ENCODE results near the gene HTRA2.
A peak's percentile ranks its signal among the peaks of the same experiment; 100 is the strongest.

HTRA2 gene

DNA sequence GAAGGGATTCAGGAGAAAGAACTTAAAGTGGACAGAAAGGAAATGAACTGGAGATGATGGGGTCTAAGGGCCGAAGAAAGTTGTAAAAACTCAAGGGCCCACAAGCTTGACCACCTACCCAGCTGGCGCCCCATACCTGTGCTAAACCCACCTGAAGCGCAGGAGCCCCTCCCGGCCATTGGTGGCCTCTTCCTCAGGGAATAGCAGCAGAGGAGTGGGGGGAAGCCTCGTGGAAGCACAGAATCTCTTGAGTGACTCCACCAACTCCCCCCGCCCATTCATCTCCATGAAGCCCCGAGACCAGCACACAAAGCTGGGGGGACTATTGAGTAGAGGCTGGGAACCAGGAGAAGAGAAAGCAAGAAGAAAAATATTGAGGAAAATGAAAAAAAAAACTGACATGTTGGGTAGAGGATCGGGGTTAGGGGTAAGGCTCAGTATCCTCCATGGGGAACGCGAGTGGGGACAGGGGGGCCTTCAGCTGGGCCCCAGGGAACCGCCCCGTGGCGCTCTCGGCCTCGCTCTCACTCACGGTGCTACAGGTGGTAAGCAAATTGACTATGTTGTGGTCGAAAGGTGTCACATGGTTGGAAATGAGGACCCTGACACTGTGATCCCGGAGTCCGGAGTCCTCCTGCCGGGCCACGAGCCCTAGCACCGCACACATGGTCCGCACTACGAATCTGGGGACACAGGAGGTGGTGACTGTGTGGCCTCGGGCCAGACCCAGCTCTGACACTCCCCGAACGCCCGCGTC lies 955 bp upstream of the HTRA2 start:
- Histone ChIP-seq H3K4me2 (ENCODE audit: low read depth, low read length, poor library complexity, severe bottlenecking) (peak overlapping the region; percentile 100), H2AFZ (ENCODE audit: low read length) (peak overlapping the region; percentile 80), H3K27me3 (ENCODE audit: insufficient read depth, low read length, poor library complexity, severe bottlenecking) (peaks cover 4% of the 10 kb centered on the region), H3F3A (ENCODE audit: low read depth) (0 out of 2 replicates have a peak, but pooled peaks cover 3% of the 10 kb centered on the region), H3K9ac (ENCODE audit: low read depth, low read length, poor library complexity, severe bottlenecking) (peak overlapping the region; percentile 93), H3K9me2 (replicated peaks; ENCODE audit: low read depth, low read length) (no peaks in the 10 kb centered on the region), H3K4me1 (ENCODE audit: insufficient read depth, low read length, poor library complexity, severe bottlenecking) (peaks cover 35% of the 10 kb centered on the region), H4K20me1 (ENCODE audit: insufficient read depth, low read length, poor library complexity, severe bottlenecking) (peaks cover 22% of the 10 kb centered on the region), H3K79me2 (ENCODE audit: insufficient read depth, low read length) (peaks cover 53% of the 10 kb centered on the region), H3K9me3 (ENCODE audit: insufficient read depth, low read depth, low read length) (no peaks in the 10 kb centered on the region), H3K4me3 (ENCODE audit: low read length, poor library complexity, severe bottlenecking) (peak overlapping the region; percentile 100), H3K36me3 (ENCODE audit: insufficient read depth, low read length) (peaks cover 20% of the 10 kb centered on the region; the same call in 1 of the 2 replicates)
- TF ChIP-seq, protein P1, sequence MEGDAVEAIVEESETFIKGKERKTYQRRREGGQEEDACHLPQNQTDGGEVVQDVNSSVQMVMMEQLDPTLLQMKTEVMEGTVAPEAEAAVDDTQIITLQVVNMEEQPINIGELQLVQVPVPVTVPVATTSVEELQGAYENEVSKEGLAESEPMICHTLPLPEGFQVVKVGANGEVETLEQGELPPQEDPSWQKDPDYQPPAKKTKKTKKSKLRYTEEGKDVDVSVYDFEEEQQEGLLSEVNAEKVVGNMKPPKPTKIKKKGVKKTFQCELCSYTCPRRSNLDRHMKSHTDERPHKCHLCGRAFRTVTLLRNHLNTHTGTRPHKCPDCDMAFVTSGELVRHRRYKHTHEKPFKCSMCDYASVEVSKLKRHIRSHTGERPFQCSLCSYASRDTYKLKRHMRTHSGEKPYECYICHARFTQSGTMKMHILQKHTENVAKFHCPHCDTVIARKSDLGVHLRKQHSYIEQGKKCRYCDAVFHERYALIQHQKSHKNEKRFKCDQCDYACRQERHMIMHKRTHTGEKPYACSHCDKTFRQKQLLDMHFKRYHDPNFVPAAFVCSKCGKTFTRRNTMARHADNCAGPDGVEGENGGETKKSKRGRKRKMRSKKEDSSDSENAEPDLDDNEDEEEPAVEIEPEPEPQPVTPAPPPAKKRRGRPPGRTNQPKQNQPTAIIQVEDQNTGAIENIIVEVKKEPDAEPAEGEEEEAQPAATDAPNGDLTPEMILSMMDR (conservative IDR thresholded peaks at IDR 0.05; ENCODE audit: low read length), result peak; percentile 23
- TF ChIP-seq EZH2phosphoT487 (IDR thresholded peaks at IDR 0.05; ENCODE audit: borderline replicate concordance), result no peak

GRCh38 chr2:74530239-74531187 lies 780 bp downstream of the HTRA2 start:
- H3F3A ChIP-seq (ENCODE audit: low read depth), result 0 out of 2 replicates have a peak, but pooled peaks cover 3% of the 10 kb centered on the region
- TF ChIP-seq EZH2phosphoT487 (IDR thresholded peaks at IDR 0.05; ENCODE audit: borderline replicate concordance), result no peak
- TF ChIP-seq, protein P1 (conservative IDR thresholded peaks at IDR 0.05; ENCODE audit: low read length), result no peak
- H3K36me3 ChIP-seq (ENCODE audit: insufficient read depth, low read length), result peaks cover 20% of the 10 kb centered on the region; the same call in 1 of the 2 replicates
- H3K4me2 ChIP-seq (ENCODE audit: low read depth, low read length, poor library complexity, severe bottlenecking), result peak overlapping the region; percentile 100
- peaks cover 35% of the 10 kb centered on the region for H3K4me1 ChIP-seq (ENCODE audit: insufficient read depth, low read length, poor library complexity, severe bottlenecking)
- H3K4me3 ChIP-seq (ENCODE audit: low read length, poor library complexity, severe bottlenecking), result peak overlapping the region; percentile 100
- H4K20me1 ChIP-seq (ENCODE audit: insufficient read depth, low read length, poor library complexity, severe bottlenecking), result peaks cover 22% of the 10 kb centered on the region
- no peaks in the 10 kb centered on the region for H3K9me3 ChIP-seq (ENCODE audit: insufficient read depth, low read depth, low read length)
- H3K27me3 ChIP-seq (ENCODE audit: insufficient read depth, low read length, poor library complexity, severe bottlenecking), result peaks cover 4% of the 10 kb centered on the region
- peak overlapping the region; percentile 93 for H3K9ac ChIP-seq (ENCODE audit: low read depth, low read length, poor library complexity, severe bottlenecking)
- no peaks in the 10 kb centered on the region for H3K9me2 ChIP-seq (replicated peaks; ENCODE audit: low read depth, low read length)
- H2AFZ ChIP-seq (ENCODE audit: low read length), result peak overlapping the region; percentile 92
- H3K79me2 ChIP-seq (ENCODE audit: insufficient read depth, low read length), result peaks cover 53% of the 10 kb centered on the region

DNA sequence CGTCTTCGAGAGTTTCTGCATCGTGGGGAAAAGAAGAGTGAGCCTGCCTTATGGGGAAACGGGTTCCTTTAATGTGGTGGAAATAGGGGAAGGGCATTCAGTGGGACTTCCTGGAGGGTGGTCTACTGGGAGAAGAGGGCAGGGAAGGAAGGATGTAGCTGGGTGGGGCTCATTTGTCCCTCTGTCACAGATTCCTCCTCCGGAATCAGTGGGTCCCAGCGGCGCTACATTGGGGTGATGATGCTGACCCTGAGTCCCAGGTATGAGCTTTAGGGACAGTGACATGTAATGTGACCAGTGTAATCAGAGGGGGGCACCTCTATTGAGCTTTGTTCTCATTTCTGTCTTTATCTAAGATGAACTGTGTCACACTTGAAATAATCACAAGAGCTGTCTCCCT lies 1.9 kb downstream of the HTRA2 start:
- TF ChIP-seq EZH2phosphoT487 (IDR thresholded peaks at IDR 0.05; ENCODE audit: borderline replicate concordance), result no peak
- TF ChIP-seq, protein P1 (conservative IDR thresholded peaks at IDR 0.05; ENCODE audit: low read length), result no peak
- peaks cover 52% of the 10 kb centered on the region for H3K79me2 ChIP-seq (ENCODE audit: insufficient read depth, low read length)
- peak overlapping the region; percentile 100 for H3K4me3 ChIP-seq (ENCODE audit: low read length, poor library complexity, severe bottlenecking)
- peaks cover 4% of the 10 kb centered on the region for H3K27me3 ChIP-seq (ENCODE audit: insufficient read depth, low read length, poor library complexity, severe bottlenecking)
- peak overlapping the region; percentile 100 for H3K4me2 ChIP-seq (ENCODE audit: low read depth, low read length, poor library complexity, severe bottlenecking)
- H3K9me3 ChIP-seq (ENCODE audit: insufficient read depth, low read depth, low read length), result no peaks in the 10 kb centered on the region
- peaks cover 35% of the 10 kb centered on the region for H3K4me1 ChIP-seq (ENCODE audit: insufficient read depth, low read length, poor library complexity, severe bottlenecking)
- H2AFZ ChIP-seq (ENCODE audit: low read length), result no peak overlapping the region
- H3F3A ChIP-seq (ENCODE audit: low read depth), result 0 out of 2 replicates have a peak, but pooled peaks cover 1% of the 10 kb centered on the region
- peak overlapping the region; percentile 93 for H3K9ac ChIP-seq (ENCODE audit: low read depth, low read length, poor library complexity, severe bottlenecking)
- H3K9me2 ChIP-seq (replicated peaks; ENCODE audit: low read depth, low read length), result no peaks in the 10 kb centered on the region
- peaks cover 22% of the 10 kb centered on the region for H4K20me1 ChIP-seq (ENCODE audit: insufficient read depth, low read length, poor library complexity, severe bottlenecking)
- H3K36me3 ChIP-seq (ENCODE audit: insufficient read depth, low read length), result peaks cover 11% of the 10 kb centered on the region; the same call in 1 of the 2 replicates

Measured in Loucy (cell line).